PC-9 (cell line): ENCODE data around the gene RNASEL. TPM values are rescaled to one million over a fixed set of nuclear protein-coding genes. Genes with fewer than 3 reads are reported as not detected.

Experiments
- BruUV-seq: library from RNA; stranded (reverse); fragments of 400-500 nt; replicated peaks from 2 replicates; lab custom pipeline; 2021; lab: Mats Ljungman, UMichigan
- CTCF ChIA-PET: fragments of 300-600 bp; sonication (Branson Sonifier 250); formaldehyde crosslinking; loops from one replicate; lab custom pipeline; 2022; ENCODE audit warnings: antibody characterized with exemption; lab: Charles Lee
- POLR2A ChIA-PET: fragments of 300-600 bp; sonication (Branson Sonifier 250); formaldehyde crosslinking; loops from one replicate; lab custom pipeline; 2022; ENCODE audit warnings: antibody characterized with exemption; ENCODE audit not compliant: unreplicated experiment; lab: Charles Lee
- DNase-seq, 2 experiments: peaks; one replicate each; pipeline versions ENCODE4 v3.0.0 to v3.0.0-alpha.2; 2015 to 2022; ENCODE audit warnings: mixed read lengths in 1 of 2
- H2AFZ ChIP-seq: fragments of 200-600 bp; sonication (generic); 2 replicates; pipeline ENCODE4 v1.8.1; 2017; ENCODE audit warnings: antibody characterized with exemption
- H3F3A ChIP-seq: fragments of 200-600 bp; sonication (generic); 2 replicates; pipeline ENCODE4 v1.8.1; 2017; ENCODE audit warnings: antibody characterized with exemption, mild to moderate bottlenecking, low read depth; ENCODE audit not compliant: insufficient read depth
- H3K27ac ChIP-seq: fragments of 200-600 bp; sonication (generic); 2 replicates; pipeline ENCODE4 v1.6.1; 2016; ENCODE audit warnings: mixed run types
- H3K27me3 ChIP-seq: fragments of 200-600 bp; sonication (generic); 2 replicates; pipeline ENCODE4 v1.6.1; 2016; ENCODE audit warnings: low read depth, mixed run types; ENCODE audit not compliant: insufficient read depth
- H3K36me3 ChIP-seq: fragments of 200-600 bp; sonication (generic); 2 replicates; pipeline ENCODE4 v1.6.1; 2016; ENCODE audit warnings: low read depth, mixed run types
- H3K4me1 ChIP-seq: fragments of 200-600 bp; sonication (generic); replicated peaks from 2 replicates; pipeline ENCODE4 v1.6.1; 2016; ENCODE audit warnings: mixed run types; ENCODE audit not compliant: insufficient read depth
- H3K4me2 ChIP-seq: fragments of 200-600 bp; sonication (generic); 2 replicates; pipeline ENCODE4 v1.6.1; 2017; ENCODE audit warnings: mixed run types
- H3K4me3 ChIP-seq: fragments of 200-600 bp; sonication (generic); 2 replicates; pipeline ENCODE4 v1.6.1; 2016; ENCODE audit warnings: mixed run types
- H3K79me2 ChIP-seq: fragments of 200-600 bp; sonication (generic); 2 replicates; pipeline ENCODE4 v1.6.1; 2017; ENCODE audit warnings: low read depth, mixed run types
- H3K9me2 ChIP-seq: fragments of 200-600 bp; sonication (generic); 2 replicates; pipeline ENCODE4 v1.8.1; 2017; ENCODE audit warnings: mild to moderate bottlenecking; ENCODE audit not compliant: insufficient read depth
- H3K9me3 ChIP-seq: fragments of 200-600 bp; sonication (generic); 2 replicates; pipeline ENCODE4 v1.8.1; 2016; ENCODE audit warnings: low read depth; ENCODE audit not compliant: insufficient read depth
- H4K20me1 ChIP-seq: fragments of 200-600 bp; sonication (generic); 2 replicates; pipeline ENCODE4 v1.8.1; 2017; ENCODE audit not compliant: insufficient read depth
- CTCF ChIP-seq: fragments of 200-600 bp; sonication (generic); conservative IDR thresholded peaks from 2 replicates; pipeline ENCODE4 v1.6.1; 2017; ENCODE audit warnings: mixed run types, antibody characterized with exemption, mild to moderate bottlenecking, moderate library complexity
- EZH2 ChIP-seq: fragments of 200-600 bp; sonication (generic); IDR thresholded peaks from 2 replicates; pipeline ENCODE4 v1.8.0; 2017; ENCODE audit warnings: antibody characterized with exemption, low read depth
- intact Hi-C: fragments of 100-400 bp; cut with micrococcal nuclease; formaldehyde crosslinking; loops from one replicate; pipeline ENCODE4 v1.10.0; 2022; ENCODE audit not compliant: unreplicated experiment
- total RNA-seq: library from RNA; stranded (reverse); gene quantifications from 2 replicates; pipeline ENCODE4 v1.2.3, GENCODE V29; 2021

Gene RNASEL
- total RNA-seq, 1 experiment from 2014 or later = 6.3 TPM

- no TSS peak for BruUV-seq
Measured at GRCh38 chr1:182595641-182596240, 6.7 kb upstream of the RNASEL start.

GRCh38 chr1:182589931-182590330 is 875 bp upstream of the RNASEL start:
- Histone ChIP-seq H3K4me1 (peaks cover 12% of the 10 kb centered on the region), H2AFZ (no peak overlapping the region), H3K36me3 (no peaks in the 10 kb centered on the region), H3K27ac (no peak overlapping the region), H3K79me2 (no peaks in the 10 kb centered on the region), H3K4me2 (no peak overlapping the region), H3K9me2 (no peaks in the 10 kb centered on the region), H3F3A (peaks cover 13% of the 10 kb centered on the region; the same call in 1 of the 2 replicates), H4K20me1 (no peaks in the 10 kb centered on the region), H3K9me3 (no peaks in the 10 kb centered on the region), H3K27me3 (no peaks in the 10 kb centered on the region), H3K4me3 (no peak overlapping the region)
- BruUV-seq = no TSS peak
- DNase-seq = no peak
- ChIA-PET CTCF (interaction anchor here (2.0 kb wide), 1 partner anchor 505 kb away, joined by 7 read pairs; no protein-coding TSS in a partner anchor), POLR2A (no interaction called here)
- TF ChIP-seq EZH2 (no peak), CTCF (no peak)
- intact Hi-C loops = loop anchor here (5.0 kb wide), 1 partner anchor 193 kb away; no protein-coding TSS in a partner anchor

More at GRCh38 chr1:182595641-182596240, 6.7 kb upstream of the RNASEL start:
- DNase-seq = peak; percentile 40 to 45
- Histone ChIP-seq H3K36me3 (no peaks in the 10 kb centered on the region), H3K9me2 (no peaks in the 10 kb centered on the region), H3K79me2 (no peaks in the 10 kb centered on the region), H3K27ac (no peak overlapping the region), H2AFZ (no peak overlapping the region), H3K9me3 (no peaks in the 10 kb centered on the region), H3F3A (no peaks in the 10 kb centered on the region), H3K4me1 (no peaks in the 10 kb centered on the region), H4K20me1 (no peaks in the 10 kb centered on the region), H3K27me3 (no peaks in the 10 kb centered on the region), H3K4me3 (no peak overlapping the region), H3K4me2 (no peak overlapping the region)
- ChIA-PET CTCF (interaction anchor here (0.6 to 2.8 kb wide), 3 partner anchors 187 to 295 kb away, joined by 3 to 11 read pairs (median 9); no protein-coding TSS in a partner anchor), POLR2A (interaction anchor here (0.6 kb wide), 1 partner anchor 294 kb away, joined by 6 read pairs; no protein-coding TSS in a partner anchor)
- TF ChIP-seq CTCF (peak; percentile 88), EZH2 (no peak)
- intact Hi-C loops = loop anchor here (1.0 to 2.0 kb wide), 2 partner anchors 452 to 511 kb away; no protein-coding TSS in a partner anchor

GRCh38 chr1:182589520-182589919 is 464 bp upstream of the RNASEL start:
- Histone ChIP-seq H3K4me2 (peak overlapping the region; percentile 91), H3K27me3 (no peaks in the 10 kb centered on the region), H3K9me3 (no peaks in the 10 kb centered on the region), H3K79me2 (no peaks in the 10 kb centered on the region), H3K4me1 (peaks cover 12% of the 10 kb centered on the region), H3K9me2 (no peaks in the 10 kb centered on the region), H3F3A (peaks cover 13% of the 10 kb centered on the region; the same call in 1 of the 2 replicates), H2AFZ (peak overlapping the region; percentile 96; the same call in 1 of the 2 replicates), H3K36me3 (no peaks in the 10 kb centered on the region), H3K4me3 (peak overlapping the region; percentile 64; the same call in 1 of the 2 replicates), H4K20me1 (no peaks in the 10 kb centered on the region), H3K27ac (no peak overlapping the region)
- no TSS peak for BruUV-seq
- intact Hi-C loops = loop anchor here (5.0 kb wide), 1 partner anchor 192 kb away; no protein-coding TSS in a partner anchor
- POLR2A ChIA-PET = interaction anchor here (0.7 kb wide), 2 partner anchors 272 to 495 kb away, joined by 4 read pairs; no protein-coding TSS in a partner anchor
- no peak for DNase-seq
- CTCF ChIA-PET = interaction anchor here (2.0 kb wide), 1 partner anchor 505 kb away, joined by 7 read pairs; no protein-coding TSS in a partner anchor
- TF ChIP-seq EZH2 (no peak), CTCF (no peak)
